GM12878 (cell line): ENCODE results near the gene GCC1. TPM values are rescaled to one million over a fixed set of nuclear protein-coding genes. Genes with fewer than 3 reads are reported as not detected.

Experiments used
- ATAC-seq: fragments of 200-7000 bp; cut with Tn5 transposase; 3 replicates; pipeline ENCODE4 v1.9.1; 2020; ENCODE audit warnings: mild to moderate bottlenecking, moderate library complexity
- BruUV-seq: library from RNA; stranded (reverse); fragments of 400-500 nt; replicated peaks from 2 replicates; lab custom pipeline; 2021; lab: Mats Ljungman, UMichigan
- CTCF ChIA-PET: fragments of 300-600 bp; sonication (Branson Sonifier 250); formaldehyde crosslinking; extraction: SDS; loops from one replicate; lab custom pipeline; 2021; ENCODE audit warnings: inconsistent platforms; lab: Yijun Ruan, JAX
- POLR2A ChIA-PET: fragments of 350-600 bp; formaldehyde crosslinking; extraction: SDS; loops from one replicate; lab custom pipeline; 2021; ENCODE audit warnings: inconsistent platforms; lab: Charles Lee
- RAD21 ChIA-PET: fragments of 300-600 bp; sonication (Branson Sonifier 250); formaldehyde crosslinking; loops from one replicate; lab custom pipeline; 2023; ENCODE audit warnings: antibody characterized with exemption; ENCODE audit not compliant: unreplicated experiment; lab: Charles Lee
- SMC1A ChIA-PET: fragments of 300-600 bp; sonication (Branson Sonifier 250); formaldehyde crosslinking; loops from one replicate; lab custom pipeline; 2023; ENCODE audit not compliant: unreplicated experiment, uncharacterized antibody; lab: Charles Lee
- DNase-seq: peaks from one replicate; pipeline ENCODE4 v3.0.0-alpha.2; 2011; ENCODE audit warnings: low read depth, low spot score
- FAIRE-seq: peaks from 3 replicates; lab custom pipeline; 2011; peaks lifted over from hg19 to GRCh38; lab: Jason Lieb, UNC
- H2AFZ ChIP-seq: 2 replicates; pipeline ENCODE4 v1.6.0; 2011; ENCODE audit warnings: low read depth, low read length, control low read depth; ENCODE audit not compliant: control insufficient read depth
- H3K27ac ChIP-seq: 2 replicates; pipeline ENCODE4 v1.5.1; 2011; ENCODE audit warnings: control low read depth; ENCODE audit not compliant: control insufficient read depth, insufficient read depth
- H3K27me3 ChIP-seq, 2 experiments: replicated peaks in 1 of 2; 2 replicates each; pipeline versions ENCODE4 v1.6.0 to v1.6.1; 2011; ENCODE audit warnings: low read length in 1 of 2; ENCODE audit not compliant: control insufficient read depth in 2 of 2, insufficient read depth in 2 of 2
- H3K36me3 ChIP-seq, 2 experiments: 2 replicates each; pipeline ENCODE4 v1.5.1; 2011; ENCODE audit warnings: low read length in 1 of 2; ENCODE audit not compliant: control insufficient read depth in 2 of 2, insufficient read depth in 2 of 2
- H3K4me1 ChIP-seq: 2 replicates; pipeline ENCODE4 v1.6.1; 2011; ENCODE audit warnings: mild to moderate bottlenecking, low read length, moderate library complexity, mixed read lengths; ENCODE audit not compliant: control insufficient read depth, insufficient read depth
- H3K4me2 ChIP-seq: 2 replicates; pipeline ENCODE4 v1.6.0; 2011; ENCODE audit warnings: control low read depth; ENCODE audit not compliant: control insufficient read depth, insufficient read depth
- H3K4me3 ChIP-seq: fragments of 200-600 bp; sonication (generic); 2 replicates; pipeline ENCODE4 v1.5.1; 2016
- H3K79me2 ChIP-seq: 2 replicates; pipeline ENCODE4 v1.6.0; 2011; ENCODE audit warnings: low read length; ENCODE audit not compliant: control insufficient read depth, insufficient read depth
- H3K9ac ChIP-seq: 2 replicates; pipeline ENCODE4 v1.8.0; 2011; ENCODE audit warnings: low read length, control low read depth, mixed read lengths; ENCODE audit not compliant: control insufficient read depth, insufficient read depth
- H3K9me3 ChIP-seq: replicated peaks from 3 replicates; pipeline ENCODE4 v1.5.1; 2011; ENCODE audit warnings: mild to moderate bottlenecking, low read length; ENCODE audit not compliant: control insufficient read depth, insufficient read depth
- H4K20me1 ChIP-seq: 2 replicates; pipeline ENCODE4 v1.6.0; 2011; ENCODE audit not compliant: control insufficient read depth, insufficient read depth
- DPF2 ChIP-seq: fragments of 450-650 bp; IDR thresholded peaks from 2 replicates; pipeline ENCODE4 v1.6.1; 2017; ENCODE audit warnings: mild to moderate bottlenecking
- GATAD2B ChIP-seq: fragments of 450-650 bp; conservative IDR thresholded peaks from 2 replicates; pipeline ENCODE4 v1.6.1; 2017; ENCODE audit warnings: low read depth, mild to moderate bottlenecking, moderate library complexity
- NR2C1 ChIP-seq: fragments of 450-650 bp; IDR thresholded peaks from 2 replicates; pipeline ENCODE4 v1.6.1; 2017; ENCODE audit warnings: antibody characterized with exemption, mild to moderate bottlenecking, moderate library complexity
- PAX8 ChIP-seq: fragments of 450-650 bp; IDR thresholded peaks from 2 replicates; pipeline ENCODE4 v1.6.1; 2017; ENCODE audit warnings: mild to moderate bottlenecking, moderate library complexity
- ZNF384 ChIP-seq: IDR thresholded peaks from 2 replicates; pipeline ENCODE4 v1.6.1; 2012; ENCODE audit warnings: low read depth, mild to moderate bottlenecking, low read length, improper control_type of control experiment, borderline replicate concordance
- WGBS: methylation state at CpG from one replicate; pipeline ENCODE4 v1.1.6; 2016; ENCODE audit warnings: low lambda C conversion rate; ENCODE audit not compliant: insufficient replicate concordance, insufficient coverage; ENCODE audit errors: missing lambda C conversion rate; 5-methylcytosine and 5-hydroxymethylcytosine counted together
- in situ Hi-C: fragments of 300-500 bp; cut with MboI; formaldehyde crosslinking; loops from 9 replicates; pipeline ENCODE4 v1.14.3; 2018; ENCODE audit warnings: mixed read lengths
- intact Hi-C: fragments of 100-400 bp; cut with micrococcal nuclease; formaldehyde crosslinking; loops from one replicate; pipeline ENCODE4 v1.14.2; 2022; ENCODE audit not compliant: unreplicated experiment
- polyA plus RNA-seq, 11 experiments: library from polyadenylated mRNA; depleted of rRNA in 4 of 11; unstranded in 6 of 11; stranded (reverse) in 5 of 11; fragments of >200 nt; fragmentation: Nextera tagmentation in 4 of 11; fragmentation: Illumina TruSeq in 1 of 11; extraction: Ambion mirVana in 4 of 11; extraction: Trizol in 1 of 11; gene quantifications; 1 replicate in 1 of 11; 2 replicates in 10 of 11; pipeline versions ENCODE4 v1.2.1 to v1.2.3, GENCODE V29; 2011 to 2016; ENCODE audit warnings: inconsistent platforms in 2 of 11, missing spikeins in 2 of 11, low read depth in 1 of 11
- total RNA-seq, 4 experiments: library from RNA; depleted of rRNA in 3 of 4; stranded (reverse); fragments of >200 nt in 3 of 4; fragmentation: Illumina TruSeq in 1 of 4; extraction: Trizol in 1 of 4; gene quantifications; 2 replicates each; pipeline versions ENCODE4 v1.2.1 to v1.2.3, GENCODE V29; 2013 to 2021
- TF ChIP-seq, protein P1 (sequence below): fragments of 450-650 bp; IDR thresholded peaks from 2 replicates; pipeline ENCODE4 v1.6.1; 2018; ENCODE audit warnings: mild to moderate bottlenecking, low read depth, moderate library complexity; ENCODE audit not compliant: partially characterized antibody
- TF ChIP-seq, protein P2 (sequence below): fragments of 150-350 bp; IDR thresholded peaks from 2 replicates; pipeline ENCODE4 v1.6.1; 2016; ENCODE audit warnings: low read depth, low read length
- TF ChIP-seq, protein P3 (sequence below): fragments of 450-650 bp; formaldehyde crosslinking; IDR thresholded peaks from 2 replicates; pipeline ENCODE4 v1.4.0; 2022; ENCODE audit warnings: mild to moderate bottlenecking, moderate library complexity

GCC1 gene
- total and polyA plus RNA-seq, 10 of the 15 experiments (the other 5 are each of a cell fraction or from before 2014, with no cell fraction given), result 1.8 to 17.2 (median 9.0) TPM

DNA sequence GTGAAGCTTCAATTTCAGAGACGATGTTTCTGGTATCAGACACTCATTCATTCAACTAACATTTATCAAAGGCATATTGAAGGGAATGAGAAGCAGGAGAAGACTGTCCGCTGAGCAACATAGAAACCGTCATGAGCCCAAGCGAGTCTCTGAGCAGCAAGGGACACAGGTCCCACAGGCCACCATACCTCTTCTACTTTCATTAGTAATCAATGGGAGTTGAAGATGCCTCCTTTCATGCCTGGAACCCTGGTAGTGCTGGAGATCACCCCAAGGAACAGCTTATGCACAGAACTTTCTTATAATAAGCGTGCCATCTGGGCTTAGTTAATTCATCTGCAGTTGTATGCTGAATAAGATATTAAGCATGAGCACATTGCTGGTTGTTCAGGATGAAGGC lies 31.3 kb upstream of the GCC1 start:
- Histone ChIP-seq H3K4me1 (no peaks in the 10 kb centered on the region; the same call in 1 of the 2 replicates), H3K27me3 (no peaks in the 10 kb centered on the region; a peak in 2 of 4 replicates), H2AFZ (no peak overlapping the region), H3K9me3 (no peaks in the 10 kb centered on the region), H3K4me2 (no peak overlapping the region), H3K4me3 (no peak overlapping the region), H3K9ac (no peak overlapping the region), H3K79me2 (no peaks in the 10 kb centered on the region), H3K27ac (no peak overlapping the region), H3K36me3 (no peaks in the 10 kb centered on the region), H4K20me1 (no peaks in the 10 kb centered on the region)
- intact Hi-C loops, result no loop called here
- no TSS peak for BruUV-seq
- FAIRE-seq (no peak), DNase-seq (no peak), ATAC-seq (no peak)
- CTCF ChIA-PET, result no interaction called here
- in situ Hi-C loops, result no loop called here
- RAD21 ChIA-PET, result no interaction called here
- POLR2A ChIA-PET, result interaction anchor here (1.0 to 1.6 kb wide), 2 partner anchors 23 to 30 kb away, joined by 3 to 5 read pairs; partner anchors contain the start of gene FSCN3
- 43% methylated on average over 5 of the region's 5 CpGs for WGBS
- TF ChIP-seq NR2C1 (no peak), PAX8 (no peak), ZNF384 (no peak), DPF2 (no peak), GATAD2B (no peak)
- TF ChIP-seq, protein P1, sequence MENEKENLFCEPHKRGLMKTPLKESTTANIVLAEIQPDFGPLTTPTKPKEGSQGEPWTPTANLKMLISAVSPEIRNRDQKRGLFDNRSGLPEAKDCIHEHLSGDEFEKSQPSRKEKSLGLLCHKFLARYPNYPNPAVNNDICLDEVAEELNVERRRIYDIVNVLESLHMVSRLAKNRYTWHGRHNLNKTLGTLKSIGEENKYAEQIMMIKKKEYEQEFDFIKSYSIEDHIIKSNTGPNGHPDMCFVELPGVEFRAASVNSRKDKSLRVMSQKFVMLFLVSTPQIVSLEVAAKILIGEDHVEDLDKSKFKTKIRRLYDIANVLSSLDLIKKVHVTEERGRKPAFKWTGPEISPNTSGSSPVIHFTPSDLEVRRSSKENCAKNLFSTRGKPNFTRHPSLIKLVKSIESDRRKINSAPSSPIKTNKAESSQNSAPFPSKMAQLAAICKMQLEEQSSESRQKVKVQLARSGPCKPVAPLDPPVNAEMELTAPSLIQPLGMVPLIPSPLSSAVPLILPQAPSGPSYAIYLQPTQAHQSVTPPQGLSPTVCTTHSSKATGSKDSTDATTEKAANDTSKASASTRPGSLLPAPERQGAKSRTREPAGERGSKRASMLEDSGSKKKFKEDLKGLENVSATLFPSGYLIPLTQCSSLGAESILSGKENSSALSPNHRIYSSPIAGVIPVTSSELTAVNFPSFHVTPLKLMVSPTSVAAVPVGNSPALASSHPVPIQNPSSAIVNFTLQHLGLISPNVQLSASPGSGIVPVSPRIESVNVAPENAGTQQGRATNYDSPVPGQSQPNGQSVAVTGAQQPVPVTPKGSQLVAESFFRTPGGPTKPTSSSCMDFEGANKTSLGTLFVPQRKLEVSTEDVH, result no peak
- TF ChIP-seq, protein P2, sequence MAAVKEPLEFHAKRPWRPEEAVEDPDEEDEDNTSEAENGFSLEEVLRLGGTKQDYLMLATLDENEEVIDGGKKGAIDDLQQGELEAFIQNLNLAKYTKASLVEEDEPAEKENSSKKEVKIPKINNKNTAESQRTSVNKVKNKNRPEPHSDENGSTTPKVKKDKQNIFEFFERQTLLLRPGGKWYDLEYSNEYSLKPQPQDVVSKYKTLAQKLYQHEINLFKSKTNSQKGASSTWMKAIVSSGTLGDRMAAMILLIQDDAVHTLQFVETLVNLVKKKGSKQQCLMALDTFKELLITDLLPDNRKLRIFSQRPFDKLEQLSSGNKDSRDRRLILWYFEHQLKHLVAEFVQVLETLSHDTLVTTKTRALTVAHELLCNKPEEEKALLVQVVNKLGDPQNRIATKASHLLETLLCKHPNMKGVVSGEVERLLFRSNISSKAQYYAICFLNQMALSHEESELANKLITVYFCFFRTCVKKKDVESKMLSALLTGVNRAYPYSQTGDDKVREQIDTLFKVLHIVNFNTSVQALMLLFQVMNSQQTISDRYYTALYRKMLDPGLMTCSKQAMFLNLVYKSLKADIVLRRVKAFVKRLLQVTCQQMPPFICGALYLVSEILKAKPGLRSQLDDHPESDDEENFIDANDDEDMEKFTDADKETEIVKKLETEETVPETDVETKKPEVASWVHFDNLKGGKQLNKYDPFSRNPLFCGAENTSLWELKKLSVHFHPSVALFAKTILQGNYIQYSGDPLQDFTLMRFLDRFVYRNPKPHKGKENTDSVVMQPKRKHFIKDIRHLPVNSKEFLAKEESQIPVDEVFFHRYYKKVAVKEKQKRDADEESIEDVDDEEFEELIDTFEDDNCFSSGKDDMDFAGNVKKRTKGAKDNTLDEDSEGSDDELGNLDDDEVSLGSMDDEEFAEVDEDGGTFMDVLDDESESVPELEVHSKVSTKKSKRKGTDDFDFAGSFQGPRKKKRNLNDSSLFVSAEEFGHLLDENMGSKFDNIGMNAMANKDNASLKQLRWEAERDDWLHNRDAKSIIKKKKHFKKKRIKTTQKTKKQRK, result no peak
- TF ChIP-seq, protein P3, sequence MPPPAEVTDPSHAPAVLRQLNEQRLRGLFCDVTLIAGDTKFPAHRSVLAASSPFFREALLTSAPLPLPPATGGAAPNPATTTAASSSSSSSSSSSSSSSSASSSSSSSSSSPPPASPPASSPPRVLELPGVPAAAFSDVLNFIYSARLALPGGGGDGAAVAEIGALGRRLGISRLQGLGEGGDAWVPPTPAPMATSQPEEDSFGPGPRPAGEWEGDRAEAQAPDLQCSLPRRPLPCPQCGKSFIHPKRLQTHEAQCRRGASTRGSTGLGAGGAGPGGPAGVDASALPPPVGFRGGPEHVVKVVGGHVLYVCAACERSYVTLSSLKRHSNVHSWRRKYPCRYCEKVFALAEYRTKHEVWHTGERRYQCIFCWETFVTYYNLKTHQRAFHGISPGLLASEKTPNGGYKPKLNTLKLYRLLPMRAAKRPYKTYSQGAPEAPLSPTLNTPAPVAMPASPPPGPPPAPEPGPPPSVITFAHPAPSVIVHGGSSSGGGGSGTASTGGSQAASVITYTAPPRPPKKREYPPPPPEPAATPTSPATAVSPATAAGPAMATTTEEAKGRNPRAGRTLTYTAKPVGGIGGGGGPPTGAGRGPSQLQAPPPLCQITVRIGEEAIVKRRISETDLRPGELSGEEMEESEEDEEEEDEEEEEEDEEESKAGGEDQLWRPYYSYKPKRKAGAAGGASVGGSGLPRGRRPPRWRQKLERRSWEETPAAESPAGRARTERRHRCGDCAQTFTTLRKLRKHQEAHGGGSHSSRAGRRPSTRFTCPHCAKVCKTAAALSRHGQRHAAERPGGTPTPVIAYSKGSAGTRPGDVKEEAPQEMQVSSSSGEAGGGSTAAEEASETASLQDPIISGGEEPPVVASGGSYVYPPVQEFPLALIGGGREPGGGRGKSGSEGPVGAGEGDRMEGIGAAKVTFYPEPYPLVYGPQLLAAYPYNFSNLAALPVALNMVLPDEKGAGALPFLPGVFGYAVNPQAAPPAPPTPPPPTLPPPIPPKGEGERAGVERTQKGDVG, result no peak
- SMC1A ChIA-PET, result interaction anchor here (1.0 kb wide), 1 partner anchor 159 kb away, joined by 4 read pairs; no protein-coding TSS in a partner anchor
